ENCODE results near the gene C9orf50. TPM values are rescaled to one million over a fixed set of nuclear protein-coding genes. Genes with fewer than 3 reads are reported as not detected.

Gene C9orf50
- total RNA-seq, 1 experiment from 2014 or later, result not detected

DNA sequence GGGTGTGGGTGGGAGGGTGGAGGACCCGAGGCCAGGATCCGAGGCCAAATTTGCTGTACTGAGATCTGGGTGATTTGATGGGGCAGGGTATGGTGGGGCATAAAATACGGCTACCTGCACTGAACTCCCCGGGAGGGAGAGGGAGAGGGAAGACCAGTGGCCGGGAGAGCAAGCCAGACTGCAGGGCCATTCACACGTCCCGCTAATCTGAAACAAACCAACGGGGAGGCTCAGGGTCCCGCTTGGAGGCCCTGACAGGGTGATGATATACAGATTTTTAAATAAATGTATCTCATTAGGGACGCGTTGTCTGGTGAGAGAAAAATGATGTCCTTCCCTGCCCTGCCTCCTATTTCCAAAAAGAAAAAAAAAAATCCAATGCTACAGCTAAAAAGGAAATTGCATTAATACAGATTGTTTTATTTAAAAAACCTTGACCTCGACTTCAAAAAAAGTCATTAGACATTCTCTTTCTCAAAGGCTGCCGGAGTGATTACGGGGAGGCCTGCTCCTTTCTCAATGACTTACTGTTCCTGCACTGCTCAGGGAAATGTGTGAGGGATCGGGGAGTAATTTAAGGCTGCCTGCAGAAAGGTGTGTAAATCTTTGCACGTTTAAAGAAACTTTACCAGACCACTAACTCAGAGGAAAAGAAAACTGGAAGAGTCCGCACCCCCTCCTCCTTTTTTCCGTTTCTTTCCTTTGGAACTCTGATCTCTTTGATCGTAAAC is 33.1 kb upstream of the C9orf50 start:
- Histone ChIP-seq H3K4me2 (ENCODE audit: insufficient read depth, insufficient read length, low read length) (no peak overlapping the region), H3K9ac (ENCODE audit: extremely low read depth, insufficient read length, low read length) (no peak overlapping the region), H2AK5ac (ENCODE audit: insufficient read length, low read length) (no peak overlapping the region), H3K56ac (ENCODE audit: insufficient read length, low read depth, low read length) (no peak overlapping the region), H4K20me1 (ENCODE audit: control insufficient read depth, insufficient read depth, insufficient read length) (no peaks in the 10 kb centered on the region), H2BK12ac (ENCODE audit: insufficient read length, low read depth, low read length) (no peak overlapping the region), H3K23ac (ENCODE audit: insufficient read length, low read depth, low read length) (no peak overlapping the region), H2BK120ac (ENCODE audit: low read depth, low read length, poor library complexity, severe bottlenecking) (no peak overlapping the region), H3K79me1 (ENCODE audit: insufficient read depth, low read depth, low read length, poor library complexity, severe bottlenecking) (no peaks in the 10 kb centered on the region), H3K14ac (ENCODE audit: insufficient read depth, low read length) (no peak overlapping the region), H4K5ac (ENCODE audit: insufficient read length, low read depth, low read length) (no peak overlapping the region), H2BK20ac (ENCODE audit: low read depth, low read length, poor library complexity, severe bottlenecking) (no peak overlapping the region), H2BK15ac (ENCODE audit: low read depth, low read length) (no peak overlapping the region), H3K79me2 (ENCODE audit: insufficient read depth, low read length) (no peaks in the 10 kb centered on the region), H2BK5ac (ENCODE audit: insufficient read length, low read length) (no peak overlapping the region), H3K4me1 (ENCODE audit: insufficient read depth, low read length) (no peaks in the 10 kb centered on the region), H3K23me2 (ENCODE audit: insufficient read length, low read depth, low read length, poor library complexity, severe bottlenecking) (no peaks in the 10 kb centered on the region), H3K18ac (ENCODE audit: insufficient read length, low read depth, low read length) (no peak overlapping the region), H3K27me3 (ENCODE audit: insufficient read depth, low read length) (no peaks in the 10 kb centered on the region), H3K9me3 (ENCODE audit: control insufficient read depth, low read depth, low read length) (no peaks in the 10 kb centered on the region), H3K27ac (ENCODE audit: insufficient read length, low read depth, low read length) (no peak overlapping the region), H4K91ac (ENCODE audit: insufficient read length, low read depth, low read length) (no peak overlapping the region), H2AFZ (ENCODE audit: low read length) (no peak overlapping the region), H3T11ph (ENCODE audit: low read length) (no peak overlapping the region), H4K8ac (replicated peaks; ENCODE audit: insufficient read length, low read depth, low read length) (no peak overlapping the region), H3K4ac (ENCODE audit: low read depth, low read length) (no peak overlapping the region)
- WGBS (ENCODE audit: extremely low coverage, insufficient read length, low lambda C conversion rate), result no CpG with 5 or more reads among the region's 19 CpGs
- Mint-ChIP-seq H3K27me3 (ENCODE audit: low read depth) (peaks cover 20% of the 10 kb centered on the region), H3K9me3 (no peaks in the 10 kb centered on the region), H3K4me1 (peaks cover 0 to 7% of the 10 kb centered on the region in 2 experiments; a peak in 1 of 4 replicates), H3K4me3 (no peak overlapping the region), H3K36me3 (ENCODE audit: insufficient read depth in 1 of 3, low read depth in 3 of 3) (no peaks in the 10 kb centered on the region), H3K27ac (no peak overlapping the region)
- no peak for TF ChIP-seq CTCF (conservative IDR thresholded peaks at IDR 0.05)
- no peak for DNase-seq

All from H9 (cell line).